ENCODE data around the gene KIFC3. TPM values are rescaled to one million over a fixed set of nuclear protein-coding genes. Genes with fewer than 3 reads are reported as not detected.

KIFC3 gene
- total RNA-seq, 2 donors from 2014 or later: 3.8 to 5.7 TPM

- H3K27ac ChIP-seq: no peak overlapping the region
- intact Hi-C loops (cut with DNase I): no loop called here
- no peak for DNase-seq
- H3K9ac ChIP-seq (ENCODE audit: low read depth in 2 of 2, low read length in 2 of 2): no peak overlapping the region
- H3K27me3 ChIP-seq: no peaks in the 10 kb centered on the region
- TF ChIP-seq CTCF (IDR thresholded peaks at IDR 0.05): no peak
- H3K4me1 ChIP-seq: no peaks in the 10 kb centered on the region
- H3K36me3 ChIP-seq: no peaks in the 10 kb centered on the region
- H3K4me3 ChIP-seq: no peak overlapping the region
- H3K9me3 ChIP-seq: no peaks in the 10 kb centered on the region
Measured at GRCh38 chr16:57844416-57845030, 42.2 kb upstream of the KIFC3 start.

GRCh38 chr16:57843400-57843799 lies 41.1 kb upstream of the KIFC3 start:
- Histone ChIP-seq H3K9ac (ENCODE audit: low read depth in 2 of 2, low read length in 2 of 2) (no peak overlapping the region), H3K9me3 (no peaks in the 10 kb centered on the region), H3K4me1 (no peaks in the 10 kb centered on the region), H3K27me3 (no peaks in the 10 kb centered on the region), H3K4me3 (no peak overlapping the region), H3K27ac (no peak overlapping the region), H3K36me3 (no peaks in the 10 kb centered on the region)
- intact Hi-C loops (cut with DNase I): no loop called here
- DNase-seq: no peak
- TF ChIP-seq CTCF (IDR thresholded peaks at IDR 0.05): no peak

- intact Hi-C loops (cut with DNase I): no loop called here
- Histone ChIP-seq H3K27me3 (no peaks in the 10 kb centered on the region), H3K9ac (ENCODE audit: low read depth in 2 of 2, low read length in 2 of 2) (no peak overlapping the region), H3K4me3 (no peak overlapping the region), H3K27ac (no peak overlapping the region), H3K9me3 (no peaks in the 10 kb centered on the region), H3K36me3 (no peaks in the 10 kb centered on the region), H3K4me1 (no peaks in the 10 kb centered on the region)
- TF ChIP-seq CTCF (IDR thresholded peaks at IDR 0.05): no peak
- DNase-seq: no peak
Measured at GRCh38 chr16:57842601-57843000, 40.3 kb upstream of the KIFC3 start.

GRCh38 chr16:57840833-57841232 lies 38.5 kb upstream of the KIFC3 start:
- Histone ChIP-seq H3K36me3 (no peaks in the 10 kb centered on the region), H3K4me1 (no peaks in the 10 kb centered on the region), H3K4me3 (no peak overlapping the region), H3K9me3 (no peaks in the 10 kb centered on the region), H3K27me3 (no peaks in the 10 kb centered on the region), H3K9ac (ENCODE audit: low read depth in 2 of 2, low read length in 2 of 2) (no peak overlapping the region), H3K27ac (no peak overlapping the region)
- DNase-seq: no peak
- intact Hi-C loops (cut with DNase I): no loop called here
- no peak for TF ChIP-seq CTCF (IDR thresholded peaks at IDR 0.05)

- TF ChIP-seq CTCF (IDR thresholded peaks at IDR 0.05): no peak
- no peak overlapping the region for H3K4me3 ChIP-seq
- H3K9me3 ChIP-seq: no peaks in the 10 kb centered on the region
- H3K4me1 ChIP-seq: no peaks in the 10 kb centered on the region
- no peak overlapping the region for H3K27ac ChIP-seq
- H3K36me3 ChIP-seq: no peaks in the 10 kb centered on the region
- no peak for DNase-seq
- H3K27me3 ChIP-seq: no peaks in the 10 kb centered on the region
- intact Hi-C loops (cut with DNase I): no loop called here
- no peak overlapping the region for H3K9ac ChIP-seq (ENCODE audit: low read depth in 2 of 2, low read length in 2 of 2)
Measured at GRCh38 chr16:57838161-57838560, 35.9 kb upstream of the KIFC3 start.

All from colonic mucosa (tissue), 4 donors.